ENCODE measurements around the gene ARID5B.

Gene ARID5B

GRCh38 chr10:62077330-62078015, 176.0 kb downstream of the ARID5B start:
- no peak for DNase-seq (ENCODE audit: extremely low spot score)
- CTCF ChIA-PET: no interaction called here

GRCh38 chr10:62079885-62080559, 178.5 kb downstream of the ARID5B start:
- TF ChIP-seq ZNF384 (IDR thresholded peaks at IDR 0.05) (no peak), LEF1 (IDR thresholded peaks at IDR 0.05; ENCODE audit: borderline replicate concordance) (no peak), BHLHE40 (IDR thresholded peaks at IDR 0.05; ENCODE audit: borderline replicate concordance) (no peak), HDGF (IDR thresholded peaks at IDR 0.05; ENCODE audit: borderline replicate concordance) (no peak), NFRKB (IDR thresholded peaks at IDR 0.05) (no peak), FOXK2 (IDR thresholded peaks at IDR 0.05) (no peak), SUZ12 (IDR thresholded peaks at IDR 0.05) (no peak), L3MBTL2 (conservative IDR thresholded peaks at IDR 0.05) (no peak), ARNT (IDR thresholded peaks at IDR 0.05) (no peak), SP1 (IDR thresholded peaks at IDR 0.05) (no peak), TARDBP (IDR thresholded peaks at IDR 0.05) (no peak), CTBP1 (IDR thresholded peaks at IDR 0.05; ENCODE audit: borderline replicate concordance) (no peak), FOXA1 (IDR thresholded peaks at IDR 0.05) (no peak), ELF4 (IDR thresholded peaks at IDR 0.05) (no peak), FOXM1 (IDR thresholded peaks at IDR 0.05; ENCODE audit: borderline replicate concordance) (no peak)
- TF ChIP-seq, protein P1, sequence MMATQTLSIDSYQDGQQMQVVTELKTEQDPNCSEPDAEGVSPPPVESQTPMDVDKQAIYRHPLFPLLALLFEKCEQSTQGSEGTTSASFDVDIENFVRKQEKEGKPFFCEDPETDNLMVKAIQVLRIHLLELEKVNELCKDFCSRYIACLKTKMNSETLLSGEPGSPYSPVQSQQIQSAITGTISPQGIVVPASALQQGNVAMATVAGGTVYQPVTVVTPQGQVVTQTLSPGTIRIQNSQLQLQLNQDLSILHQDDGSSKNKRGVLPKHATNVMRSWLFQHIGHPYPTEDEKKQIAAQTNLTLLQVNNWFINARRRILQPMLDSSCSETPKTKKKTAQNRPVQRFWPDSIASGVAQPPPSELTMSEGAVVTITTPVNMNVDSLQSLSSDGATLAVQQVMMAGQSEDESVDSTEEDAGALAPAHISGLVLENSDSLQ (IDR thresholded peaks at IDR 0.05): no peak
- CTCF ChIA-PET: interaction anchor here (0.7 kb wide), 2 partner anchors 109 to 164 kb away, joined by 3 to 4 read pairs; no protein-coding TSS in a partner anchor
- POLR2A ChIA-PET: no interaction called here
- no peak for DNase-seq (ENCODE audit: extremely low spot score)

More at GRCh38 chr10:62077330-62078015, 176.0 kb downstream of the ARID5B start:
- POLR2A ChIA-PET: interaction anchor here (0.7 kb wide), 1 partner anchor 36 kb away, joined by 3 read pairs; no protein-coding TSS in a partner anchor
- no peak for TF ChIP-seq NFRKB (IDR thresholded peaks at IDR 0.05)
- no peak for TF ChIP-seq SUZ12 (IDR thresholded peaks at IDR 0.05)
- TF ChIP-seq HDGF (IDR thresholded peaks at IDR 0.05; ENCODE audit: borderline replicate concordance): no peak
- no peak for TF ChIP-seq ZNF384 (IDR thresholded peaks at IDR 0.05)
- no peak for TF ChIP-seq L3MBTL2 (conservative IDR thresholded peaks at IDR 0.05)
- TF ChIP-seq LEF1 (IDR thresholded peaks at IDR 0.05; ENCODE audit: borderline replicate concordance): no peak
- no peak for TF ChIP-seq ARNT (IDR thresholded peaks at IDR 0.05)
- TF ChIP-seq FOXA1 (IDR thresholded peaks at IDR 0.05): no peak

DNA sequence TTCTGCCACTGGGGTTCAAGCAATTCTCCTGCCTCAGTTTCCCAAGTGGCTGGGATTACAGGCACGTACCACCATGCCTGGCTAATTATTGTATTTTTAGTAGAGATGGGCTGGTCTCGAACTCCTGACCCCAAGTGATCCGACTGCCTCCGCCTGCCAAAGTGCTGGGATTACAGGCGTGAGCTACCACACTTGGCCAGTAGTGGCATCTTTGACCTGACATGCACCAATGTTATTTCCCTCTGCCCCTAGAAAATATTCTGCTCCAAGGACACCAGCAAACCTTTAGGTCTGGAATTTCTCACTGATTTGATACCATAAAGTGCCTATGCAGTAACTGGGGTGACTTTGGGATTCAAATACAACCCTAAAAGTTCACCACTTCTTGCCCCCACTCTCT, 179.4 kb downstream of the ARID5B start:
- CTCF ChIA-PET: interaction anchor here (0.7 kb wide), 1 partner anchor 110 kb away, joined by 4 read pairs; no protein-coding TSS in a partner anchor
- no peak for TF ChIP-seq L3MBTL2 (conservative IDR thresholded peaks at IDR 0.05)
- no peak for TF ChIP-seq FOXM1 (IDR thresholded peaks at IDR 0.05; ENCODE audit: borderline replicate concordance)
- no peak for TF ChIP-seq ARNT (IDR thresholded peaks at IDR 0.05)
- TF ChIP-seq CTBP1 (IDR thresholded peaks at IDR 0.05; ENCODE audit: borderline replicate concordance): no peak
- no peak for TF ChIP-seq SUZ12 (IDR thresholded peaks at IDR 0.05)
- no peak for TF ChIP-seq ELF4 (IDR thresholded peaks at IDR 0.05)
- TF ChIP-seq, protein P1 (IDR thresholded peaks at IDR 0.05): no peak
- TF ChIP-seq NFRKB (IDR thresholded peaks at IDR 0.05): no peak
- no peak for TF ChIP-seq FOXA1 (IDR thresholded peaks at IDR 0.05)
- TF ChIP-seq BHLHE40 (IDR thresholded peaks at IDR 0.05; ENCODE audit: borderline replicate concordance): no peak
- TF ChIP-seq TARDBP (IDR thresholded peaks at IDR 0.05): no peak
- no peak for TF ChIP-seq HDGF (IDR thresholded peaks at IDR 0.05; ENCODE audit: borderline replicate concordance)
- TF ChIP-seq FOXK2 (IDR thresholded peaks at IDR 0.05): no peak
- TF ChIP-seq ZNF384 (IDR thresholded peaks at IDR 0.05): no peak
- TF ChIP-seq SP1 (IDR thresholded peaks at IDR 0.05): no peak
- no peak for TF ChIP-seq LEF1 (IDR thresholded peaks at IDR 0.05; ENCODE audit: borderline replicate concordance)
- DNase-seq (ENCODE audit: extremely low spot score): no peak

GRCh38 chr10:62081341-62082270, 180.1 kb downstream of the ARID5B start:
- ChIA-PET CTCF (no interaction called here), POLR2A (no interaction called here)

More for the DNA sequence above, 179.4 kb downstream of the ARID5B start:
- POLR2A ChIA-PET: no interaction called here

More at GRCh38 chr10:62081341-62082270, 180.1 kb downstream of the ARID5B start:
- no peak for DNase-seq (ENCODE audit: extremely low spot score)
- TF ChIP-seq, protein P1 (IDR thresholded peaks at IDR 0.05): no peak
- TF ChIP-seq FOXK2 (IDR thresholded peaks at IDR 0.05): no peak
- TF ChIP-seq HDGF (IDR thresholded peaks at IDR 0.05; ENCODE audit: borderline replicate concordance): no peak
- no peak for TF ChIP-seq FOXM1 (IDR thresholded peaks at IDR 0.05; ENCODE audit: borderline replicate concordance)
- no peak for TF ChIP-seq CTBP1 (IDR thresholded peaks at IDR 0.05; ENCODE audit: borderline replicate concordance)
- TF ChIP-seq LEF1 (IDR thresholded peaks at IDR 0.05; ENCODE audit: borderline replicate concordance): no peak
- no peak for TF ChIP-seq L3MBTL2 (conservative IDR thresholded peaks at IDR 0.05)
- no peak for TF ChIP-seq ZNF384 (IDR thresholded peaks at IDR 0.05)
- TF ChIP-seq SP1 (IDR thresholded peaks at IDR 0.05): no peak
- TF ChIP-seq NFRKB (IDR thresholded peaks at IDR 0.05): no peak

All from HEK293T (cell line).